ENCODE data around the gene C1orf105.
"Not testable (repeated sequence)": the region's sequence is repeated elsewhere in the genome, so short reads cannot be mapped to it uniquely, and the experiment has no call there.

Gene C1orf105

DNA sequence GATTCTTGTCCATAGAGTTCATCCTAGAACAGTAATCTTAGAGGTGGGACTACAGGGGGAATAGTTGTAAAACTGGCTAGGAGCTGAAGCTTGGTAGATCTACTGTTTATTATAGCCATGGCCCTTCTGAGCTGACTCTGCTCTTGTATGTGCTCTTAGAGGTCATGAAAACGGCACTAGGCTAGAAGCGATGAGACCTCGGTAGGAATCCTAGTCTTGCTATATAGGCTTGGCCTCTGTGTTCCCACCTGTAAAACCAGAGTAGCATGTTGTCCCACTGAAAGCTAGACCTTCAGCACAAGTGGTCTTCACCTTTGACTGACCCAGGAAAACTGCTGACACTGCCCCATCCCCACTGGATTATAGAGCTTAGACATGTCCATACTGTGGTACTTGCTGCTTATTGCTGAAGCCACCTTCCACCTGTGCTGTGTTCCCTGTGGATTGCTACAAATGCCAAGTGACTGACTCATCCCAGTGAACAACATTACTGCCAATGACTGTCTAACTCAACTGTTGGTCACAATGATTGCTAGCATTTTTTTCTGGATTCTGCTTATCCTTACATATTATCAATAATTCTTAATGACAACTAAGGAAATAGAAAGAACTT is 46.4 kb downstream of the C1orf105 start:
- no peak for DNase-seq

GRCh38 chr1:172467446-172467845 is 47.0 kb downstream of the C1orf105 start:
- no peak for DNase-seq

- no peak for DNase-seq
Measured at GRCh38 chr1:172468296-172468695, 47.8 kb downstream of the C1orf105 start.

DNA sequence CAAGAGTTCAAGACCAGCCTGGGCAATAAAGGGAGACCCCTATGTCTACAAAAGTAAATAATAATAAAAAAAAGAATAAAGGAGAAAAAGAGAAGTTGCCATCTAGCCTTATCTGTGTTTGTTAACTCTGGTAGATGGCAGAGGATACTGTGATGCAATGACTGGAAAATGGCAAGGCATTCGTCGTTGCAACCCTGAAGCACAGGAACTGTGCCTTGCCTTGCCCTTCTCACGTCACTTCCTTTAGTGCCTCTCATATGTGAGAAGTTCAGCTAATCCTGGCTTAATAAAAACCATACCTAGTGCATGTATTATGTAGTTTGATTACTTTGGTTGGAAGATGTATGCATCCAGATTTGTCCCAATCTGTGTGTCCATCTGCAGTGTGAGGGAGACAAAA is 49.2 kb downstream of the C1orf105 start:
- DNase-seq = no peak

DNA sequence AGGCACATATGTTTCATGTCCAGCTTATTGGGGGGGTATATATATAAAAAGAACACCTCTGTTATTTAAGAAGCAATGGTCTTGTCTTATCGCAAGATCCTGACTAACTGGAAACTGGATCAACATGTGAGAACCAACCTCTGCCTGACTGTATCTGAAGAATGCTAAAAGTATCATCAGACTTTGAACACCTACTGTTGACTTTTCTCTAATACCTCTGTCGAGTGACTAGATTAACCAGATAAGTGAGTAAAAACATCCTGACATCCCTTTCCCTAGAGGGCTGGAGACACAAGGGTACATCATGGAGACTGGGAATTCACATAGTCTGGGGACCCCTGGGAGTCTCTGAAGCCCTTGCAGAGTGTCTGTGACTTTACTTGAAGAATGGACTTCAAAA is 49.7 kb downstream of the C1orf105 start:
- no peak for DNase-seq

GRCh38 chr1:172471666-172472065 is 51.2 kb downstream of the C1orf105 start:
- DNase-seq = no peak

- no peak for DNase-seq
Measured at GRCh38 chr1:172472495-172472894, 52.0 kb downstream of the C1orf105 start.

- DNase-seq = no peak
Measured at GRCh38 chr1:172473302-172473701, 52.8 kb downstream of the C1orf105 start.

DNA sequence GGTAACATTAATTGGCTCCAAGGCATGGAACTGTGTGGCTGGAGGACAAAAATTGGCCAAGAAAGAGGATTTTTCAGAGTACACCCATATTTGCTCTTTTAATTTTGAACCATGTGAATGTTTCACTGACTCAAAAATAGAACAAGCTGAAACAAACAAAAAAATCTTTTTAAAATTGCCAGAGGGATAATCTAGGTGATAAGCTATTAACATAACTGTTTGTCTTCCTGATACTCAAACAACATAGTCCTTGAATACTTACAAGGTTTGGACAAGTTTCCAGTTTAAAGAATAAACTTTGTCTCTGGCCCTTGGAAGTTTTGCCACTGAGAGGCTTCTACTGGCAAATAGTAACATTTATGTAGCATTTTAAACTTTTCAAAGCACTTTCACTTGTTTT is 53.4 kb downstream of the C1orf105 start:
- no peak for DNase-seq

- DNase-seq = no peak
Measured at GRCh38 chr1:172476218-172476811, 55.8 kb downstream of the C1orf105 start.

DNA sequence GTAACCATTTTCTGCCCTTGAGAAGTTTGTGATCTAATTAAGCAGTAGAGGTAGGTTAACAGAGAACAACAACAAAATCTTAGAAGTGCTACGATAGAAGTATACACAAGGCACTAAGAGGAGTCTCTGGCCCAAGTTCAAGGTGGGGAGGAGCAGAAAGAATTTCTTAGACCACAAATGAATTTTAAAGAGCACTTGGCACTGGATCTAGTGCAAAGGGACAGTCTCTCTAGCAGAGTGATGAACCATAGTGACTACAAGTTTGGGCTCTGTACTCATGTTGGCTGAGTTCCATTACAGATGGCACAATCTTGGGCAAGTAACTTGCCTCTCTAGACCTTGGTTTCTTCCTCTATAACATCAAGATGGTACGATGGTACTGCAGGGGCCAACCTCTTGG is 56.7 kb downstream of the C1orf105 start:
- DNase-seq = no peak

- DNase-seq = no peak
Measured at GRCh38 chr1:172477741-172478140, 57.3 kb downstream of the C1orf105 start.

GRCh38 chr1:172478485-172478884 is 58.0 kb downstream of the C1orf105 start:
- DNase-seq = no peak

- DNase-seq = no peak
Measured at GRCh38 chr1:172480431-172480830, 59.9 kb downstream of the C1orf105 start.

DNA sequence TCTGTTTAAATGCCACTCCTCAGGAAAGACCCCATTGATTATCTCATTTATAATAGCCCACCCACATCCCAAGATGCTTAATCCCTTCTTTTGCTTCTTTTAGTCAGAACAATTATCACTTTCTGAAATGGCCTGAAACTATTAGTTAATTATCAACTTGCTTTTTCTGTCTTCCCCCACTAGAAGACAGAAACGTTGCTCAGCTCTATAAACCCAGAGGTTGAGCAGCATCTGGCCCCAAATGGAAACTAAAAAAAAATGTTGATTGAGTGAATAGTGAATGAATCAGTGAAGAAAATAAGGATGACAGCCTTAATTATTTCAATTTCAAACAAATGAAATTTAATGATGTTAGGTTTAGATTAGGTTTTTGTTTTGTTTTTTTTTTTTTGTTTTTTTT is 61.6 kb downstream of the C1orf105 start:
- no peak for DNase-seq

DNA sequence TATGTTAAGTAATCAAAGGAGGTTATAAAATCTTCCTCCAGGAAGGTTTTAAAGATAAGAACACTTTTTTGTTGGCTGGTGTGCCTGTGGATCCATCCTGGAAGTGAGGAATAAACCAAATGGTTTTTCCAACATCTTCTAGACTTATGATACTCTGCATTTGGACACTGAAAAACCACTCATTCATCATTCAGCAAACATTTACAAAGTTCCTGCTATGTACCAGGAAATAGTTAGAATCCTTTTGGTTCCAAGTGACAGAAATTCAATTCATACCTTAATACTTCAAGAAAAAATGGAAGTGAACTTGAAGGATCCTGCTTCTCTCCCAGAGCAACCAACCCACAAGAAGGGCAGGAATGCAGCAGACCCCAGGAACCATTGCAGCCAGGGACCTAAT is 63.0 kb downstream of the C1orf105 start:
- no peak for DNase-seq

DNA sequence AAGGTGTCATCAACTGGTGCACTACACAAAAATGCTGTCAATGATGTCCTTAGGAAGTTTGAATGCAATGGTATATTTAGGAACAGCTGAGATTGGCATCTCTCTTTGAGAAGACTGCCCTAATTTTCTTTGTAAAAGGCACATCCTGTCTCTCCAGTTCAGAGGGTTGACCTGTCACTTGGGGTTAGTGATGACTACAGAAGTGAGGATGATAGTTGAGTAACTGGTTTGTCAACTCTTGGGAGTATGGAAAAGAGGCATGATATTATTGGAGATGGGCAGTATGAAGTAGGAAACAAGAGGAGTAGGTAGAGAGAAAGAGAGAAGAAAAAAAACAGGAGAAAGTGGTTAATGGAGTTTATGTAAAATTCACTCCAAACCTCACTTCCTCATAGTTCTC is 63.8 kb downstream of the C1orf105 start:
- no peak for DNase-seq

GRCh38 chr1:172485626-172486025 is 65.1 kb downstream of the C1orf105 start:
- DNase-seq = no peak

DNA sequence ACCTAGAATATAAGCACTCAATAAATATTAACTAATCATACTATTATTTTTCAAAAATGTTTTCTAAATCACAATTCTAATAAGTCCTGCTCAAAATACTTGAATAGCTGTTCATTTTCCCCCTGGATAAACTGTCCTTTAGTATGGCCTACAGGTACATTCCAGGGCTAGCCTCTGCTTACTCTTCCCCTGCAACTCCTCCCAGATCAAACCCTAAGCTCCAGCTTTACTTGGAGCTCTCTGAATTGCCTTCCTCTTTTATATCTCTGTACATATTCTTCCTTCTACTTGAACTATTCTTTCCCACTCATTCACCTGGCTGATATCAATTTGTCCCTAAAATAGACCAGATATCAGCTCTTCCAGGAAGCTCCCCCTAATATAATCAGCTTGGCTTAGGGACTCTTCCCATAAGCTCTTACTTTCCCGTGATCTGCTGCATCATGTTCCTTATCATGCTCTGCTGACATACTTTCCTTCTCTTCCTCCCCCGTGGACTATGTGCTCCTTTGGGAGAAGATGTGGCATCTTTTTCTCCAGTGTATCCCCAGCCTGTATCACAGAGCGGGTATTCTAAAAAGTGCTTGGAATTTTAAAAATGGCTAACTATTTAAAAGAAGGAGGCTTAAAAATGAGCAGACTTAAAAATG is 66.4 kb downstream of the C1orf105 start:
- DNase-seq = no peak

- no peak for DNase-seq
Measured at GRCh38 chr1:172487550-172487949, 67.1 kb downstream of the C1orf105 start.

- DNase-seq = no peak
Measured at GRCh38 chr1:172488393-172488792, 67.9 kb downstream of the C1orf105 start.

DNA sequence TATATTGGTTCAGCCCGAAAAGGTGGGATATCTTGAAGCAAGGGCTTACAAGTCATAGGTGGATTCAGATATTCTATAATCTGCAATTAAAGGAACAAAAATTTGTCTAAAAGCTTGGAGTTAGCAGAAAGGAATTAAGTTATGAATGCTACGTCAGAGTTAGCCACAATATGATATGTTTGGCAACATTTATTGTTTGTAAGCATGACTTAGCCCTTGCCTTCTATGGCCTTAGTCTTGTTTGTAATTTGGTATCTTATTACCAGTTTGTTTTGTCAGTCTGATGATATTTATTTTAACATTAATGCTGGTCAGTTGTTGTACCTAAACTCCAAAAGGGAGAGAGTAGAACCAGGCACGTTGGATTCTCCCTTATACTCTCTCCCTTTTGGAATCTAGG is 69.4 kb downstream of the C1orf105 start:
- DNase-seq = no peak

DNA sequence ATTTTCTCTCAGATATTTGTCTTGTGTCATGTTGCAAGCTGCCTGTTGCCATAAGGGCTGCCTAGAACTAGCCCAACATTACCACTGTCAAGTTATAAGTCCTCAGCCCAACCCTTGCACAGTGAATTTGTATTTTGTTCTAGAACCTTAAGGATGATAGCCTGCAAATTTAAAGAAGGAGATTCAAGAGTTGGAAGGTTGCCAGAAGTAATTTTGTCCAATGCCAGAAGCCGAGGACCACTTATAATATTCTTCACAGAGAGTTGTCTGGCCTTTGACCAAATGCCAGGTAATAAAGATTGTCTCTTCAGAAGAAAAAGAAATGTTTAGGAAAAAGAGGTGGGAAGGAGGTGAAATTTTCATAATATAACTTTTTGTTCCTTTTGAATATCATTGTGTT is 71.9 kb downstream of the C1orf105 start:
- no peak for DNase-seq

- no peak for DNase-seq
Measured at GRCh38 chr1:172494166-172494565, 73.7 kb downstream of the C1orf105 start.

DNA sequence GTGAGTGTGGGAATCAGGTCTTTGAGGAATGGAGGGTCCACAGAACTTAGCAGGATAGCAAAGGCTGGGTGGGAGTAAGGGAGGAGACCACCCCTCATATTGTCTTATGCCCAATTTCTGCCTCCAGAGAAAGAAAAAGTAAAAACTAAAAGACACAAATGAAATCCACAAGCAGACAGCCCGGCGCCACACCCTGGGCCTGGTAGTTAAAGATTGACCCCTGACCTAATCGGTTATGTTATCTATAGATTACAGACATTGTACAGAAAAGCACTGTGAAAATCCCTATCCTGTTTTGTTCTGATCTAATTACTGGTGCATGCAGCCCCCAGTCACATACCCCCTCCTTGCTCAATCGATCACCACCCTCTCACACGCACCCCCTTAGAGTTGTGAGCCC is 75.6 kb downstream of the C1orf105 start:
- DNase-seq = not testable (repeated sequence)

Measured in NCI-H2227 treated with DMSO at 0.1 percent for 48 hours (cell line).